Epithelial cell of alveolus of lung (primary cell): ENCODE measurements around the gene MYO5B. TPM values are rescaled to one million over a fixed set of nuclear protein-coding genes. Genes with fewer than 3 reads are reported as not detected.

ENCODE experiments used
- total RNA-seq: library from RNA; depleted of rRNA; stranded (reverse); fragments of >200 nt; gene quantifications from 2 replicates; pipeline ENCODE4 v1.2.1, GENCODE V29; 2015

The MYO5B gene
- 2.3 TPM in 1 of 2 replicates, not detected in the other for total RNA-seq

DNA sequence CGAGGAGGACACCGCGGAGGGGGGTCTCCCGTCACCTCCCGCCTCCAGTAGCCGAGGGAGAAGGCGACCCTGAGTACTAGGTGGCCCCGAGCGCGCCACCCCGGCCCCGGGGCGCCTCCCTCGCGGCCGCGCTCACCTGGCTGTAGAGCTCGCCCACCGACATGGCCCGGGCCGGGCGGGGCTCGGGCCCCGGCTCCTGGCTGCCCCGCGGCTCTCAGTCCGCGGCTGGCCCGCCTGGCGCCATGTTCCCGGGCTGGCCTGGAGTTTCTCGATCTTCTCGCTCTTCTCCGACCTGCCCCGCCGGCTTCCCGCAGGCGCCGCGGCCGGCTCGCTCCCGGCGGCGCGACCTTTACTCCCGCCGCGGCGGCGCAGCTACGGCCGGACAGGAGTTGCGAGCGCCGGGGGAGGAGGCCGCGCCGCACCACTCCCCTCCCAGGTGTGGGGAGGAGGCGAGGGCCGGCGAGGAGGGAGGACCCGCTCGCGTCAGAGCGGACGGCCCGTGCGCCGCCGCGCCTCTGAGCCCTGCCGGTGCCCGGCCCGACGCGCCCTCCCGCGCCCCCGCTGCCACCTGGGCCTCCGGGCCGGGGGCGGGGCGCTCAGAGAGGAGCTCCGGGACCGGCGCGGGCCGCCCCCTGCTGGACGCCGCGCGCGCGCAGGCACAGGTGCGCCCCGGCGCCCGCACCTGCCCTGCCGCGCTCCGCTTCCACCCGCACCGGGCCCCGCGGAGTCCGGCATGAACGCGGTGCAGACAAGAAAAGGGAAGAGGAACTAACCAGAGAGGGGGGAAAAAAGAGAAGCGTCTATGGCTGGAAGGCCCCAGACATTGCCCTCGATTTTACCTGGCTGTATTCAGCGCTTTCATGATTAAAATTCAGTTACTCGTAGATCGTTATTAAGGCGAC lies at the start of gene MYO5B:
Gene MYO5B, minus strand, starts transcription at position 517 of the 902 bp plus-strand sequence. Its CDS starts 354 bp downstream, at position 163.

GRCh38 chr18:49813319-49814146 lies 381.4 kb downstream of the MYO5B start, which contains the start of gene ACAA2:
TSS of gene ACAA2 (minus strand) at chr18:49813533. CDS start at chr18:49813484, 49 bp downstream.

Other genes starting within 250 kb of the MYO5B start
- gene CFAP53, start 71.3 kb upstream of the MYO5B start, total RNA-seq = 0.39 and 0.64 TPM in 2 replicates
- 63.9 and 81.2 TPM in 2 replicates for gene MBD1, start 86.4 kb upstream of the MYO5B start, total RNA-seq
- gene CXXC1, start 92.5 kb upstream of the MYO5B start, total RNA-seq = 38.3 and 39.3 TPM in 2 replicates
- gene SKA1, start 179.9 kb upstream of the MYO5B start, total RNA-seq = 3.7 and 15.9 TPM in 2 replicates